GM18526 (cell line): ENCODE measurements around the gene NTNG1.

Experiments
- POLR2A ChIP-seq: IDR thresholded peaks from 3 replicates; pipeline ENCODE4 v1.6.1; 2011; ENCODE audit not compliant: insufficient read length; ENCODE audit errors: extremely low read depth

Gene NTNG1

GRCh38 chr1:107430540-107431228 is 289.8 kb downstream of the NTNG1 start:
- TF ChIP-seq POLR2A: no peak

- TF ChIP-seq POLR2A: no peak
These were observed 291.3 kb downstream of the NTNG1 start for GRCh38 chr1:107432108-107432507.

- TF ChIP-seq POLR2A: no peak
These were observed 292.2 kb downstream of the NTNG1 start for GRCh38 chr1:107433068-107433467.

GRCh38 chr1:107433635-107434360 is 293.0 kb downstream of the NTNG1 start:
- TF ChIP-seq POLR2A: no peak

GRCh38 chr1:107434361-107434693 is 293.5 kb downstream of the NTNG1 start:
- no peak for TF ChIP-seq POLR2A

- no peak for TF ChIP-seq POLR2A
These were observed 295.9 kb downstream of the NTNG1 start for GRCh38 chr1:107436552-107437241.

- TF ChIP-seq POLR2A: no peak
These were observed 298.7 kb downstream of the NTNG1 start for GRCh38 chr1:107439567-107439966.

GRCh38 chr1:107442551-107442950 is 301.7 kb downstream of the NTNG1 start:
- TF ChIP-seq POLR2A: no peak

- TF ChIP-seq POLR2A: no peak
These were observed 302.2 kb downstream of the NTNG1 start for GRCh38 chr1:107443027-107443426.

GRCh38 chr1:107443860-107444259 is 303.0 kb downstream of the NTNG1 start:
- TF ChIP-seq POLR2A: no peak

- TF ChIP-seq POLR2A: no peak
These were observed 303.5 kb downstream of the NTNG1 start for GRCh38 chr1:107444302-107444701.

GRCh38 chr1:107449326-107449725 is 308.5 kb downstream of the NTNG1 start:
- TF ChIP-seq POLR2A: no peak

GRCh38 chr1:107450899-107451664 is 310.2 kb downstream of the NTNG1 start:
- no peak for TF ChIP-seq POLR2A

- TF ChIP-seq POLR2A: no peak
These were observed 310.9 kb downstream of the NTNG1 start for GRCh38 chr1:107451715-107452114.

- TF ChIP-seq POLR2A: no peak
These were observed 314.0 kb downstream of the NTNG1 start for GRCh38 chr1:107454791-107455190.

- no peak for TF ChIP-seq POLR2A
These were observed 317.1 kb downstream of the NTNG1 start for GRCh38 chr1:107457989-107458388.
